Neural progenitor cell (in vitro differentiated cells): ENCODE results near the gene UBL4B. TPM values are rescaled to one million over a fixed set of nuclear protein-coding genes. Genes with fewer than 3 reads are reported as not detected.

Experiments used
- DNase-seq: peaks from one replicate; pipeline ENCODE4 v3.0.0-alpha.2; 2016; ENCODE audit warnings: low spot score
- H2AFZ ChIP-seq: fragments of 200-600 bp; sonication (generic); replicated peaks from 2 replicates; pipeline ENCODE4 v1.6.1; 2016; ENCODE audit warnings: antibody characterized with exemption
- H3F3A ChIP-seq: fragments of 200-600 bp; sonication (generic); 2 replicates; pipeline ENCODE4 v1.6.1; 2016; ENCODE audit warnings: antibody characterized with exemption, low read depth
- H3K27ac ChIP-seq: fragments of 200-600 bp; sonication (generic); 2 replicates; pipeline ENCODE4 v1.5.1; 2016; ENCODE audit warnings: mild to moderate bottlenecking
- H3K27me3 ChIP-seq: fragments of 200-600 bp; sonication (generic); 2 replicates; pipeline ENCODE4 v1.6.1; 2016; ENCODE audit warnings: mild to moderate bottlenecking, moderate library complexity
- H3K36me3 ChIP-seq: fragments of 200-600 bp; sonication (generic); 2 replicates; pipeline ENCODE4 v1.5.1; 2016
- H3K4me1 ChIP-seq: fragments of 200-600 bp; sonication (generic); 2 replicates; pipeline ENCODE4 v1.6.1; 2016; ENCODE audit warnings: mixed run types
- H3K4me2 ChIP-seq: fragments of 200-600 bp; sonication (generic); 2 replicates; pipeline ENCODE4 v1.6.1; 2016
- H3K4me3 ChIP-seq: fragments of 200-600 bp; sonication (generic); 2 replicates; pipeline ENCODE4 v1.5.1; 2016
- H3K79me2 ChIP-seq: fragments of 200-600 bp; sonication (generic); 2 replicates; pipeline ENCODE4 v1.6.1; 2016; ENCODE audit warnings: low read depth
- H3K9ac ChIP-seq: fragments of 200-600 bp; sonication (generic); 2 replicates; pipeline ENCODE4 v1.6.1; 2016
- H3K9me3 ChIP-seq: fragments of 200-600 bp; sonication (generic); 2 replicates; pipeline ENCODE4 v1.5.1; 2016; ENCODE audit warnings: low read depth
- H4K20me1 ChIP-seq: fragments of 200-600 bp; sonication (generic); 2 replicates; pipeline ENCODE4 v1.6.1; 2016; ENCODE audit warnings: low read depth
- H3K27ac Mint-ChIP-seq: 3 replicates; pipeline ENCODE4 v1.8.0; 2021; ENCODE audit warnings: mixed read lengths
- H3K27me3 Mint-ChIP-seq: 2 replicates; pipeline ENCODE4 v1.8.0; 2022; ENCODE audit warnings: low read depth, mild to moderate bottlenecking, inconsistent platforms, moderate library complexity, mixed read lengths; ENCODE audit not compliant: insufficient read depth
- H3K36me3 Mint-ChIP-seq: 3 replicates; pipeline ENCODE4 v1.8.0; 2021; ENCODE audit warnings: mixed read lengths
- H3K4me1 Mint-ChIP-seq: 3 replicates; pipeline ENCODE4 v1.8.0; 2021; ENCODE audit warnings: mixed read lengths
- H3K4me3 Mint-ChIP-seq: 3 replicates; pipeline ENCODE4 v1.8.0; 2021; ENCODE audit warnings: mild to moderate bottlenecking, moderate library complexity, mixed read lengths
- H3K9me3 Mint-ChIP-seq: 3 replicates; pipeline ENCODE4 v1.8.0; 2020; ENCODE audit warnings: mixed read lengths
- CTCF ChIP-seq: fragments of 200-600 bp; sonication (generic); IDR thresholded peaks from 2 replicates; pipeline ENCODE4 v1.5.1; 2017; ENCODE audit warnings: antibody characterized with exemption, mild to moderate bottlenecking
- EZH2 ChIP-seq: fragments of 200-600 bp; sonication (generic); IDR thresholded peaks from 2 replicates; pipeline ENCODE4 v1.6.1; 2017; ENCODE audit warnings: antibody characterized with exemption, mild to moderate bottlenecking, moderate library complexity
- EZH2phosphoT487 ChIP-seq: fragments of 200-600 bp; sonication (generic); IDR thresholded peaks from 2 replicates; pipeline ENCODE4 v1.6.1; 2017; ENCODE audit warnings: antibody characterized with exemption
- total RNA-seq: library from RNA; depleted of rRNA; stranded (reverse); fragments of >200 nt; gene quantifications from 2 replicates; pipeline ENCODE4 v1.2.3, GENCODE V29; 2015; ENCODE audit warnings: low replicate concordance

Gene UBL4B
- total RNA-seq, 1 donor from 2014 or later: not detected

GRCh38 chr1:110119843-110120242 lies 7.6 kb downstream of the UBL4B start:
- TF ChIP-seq CTCF (no peak), EZH2phosphoT487 (no peak), EZH2 (no peak)
- peaks cover 14% of the 10 kb centered on the region for H3K27me3 Mint-ChIP-seq

DNA sequence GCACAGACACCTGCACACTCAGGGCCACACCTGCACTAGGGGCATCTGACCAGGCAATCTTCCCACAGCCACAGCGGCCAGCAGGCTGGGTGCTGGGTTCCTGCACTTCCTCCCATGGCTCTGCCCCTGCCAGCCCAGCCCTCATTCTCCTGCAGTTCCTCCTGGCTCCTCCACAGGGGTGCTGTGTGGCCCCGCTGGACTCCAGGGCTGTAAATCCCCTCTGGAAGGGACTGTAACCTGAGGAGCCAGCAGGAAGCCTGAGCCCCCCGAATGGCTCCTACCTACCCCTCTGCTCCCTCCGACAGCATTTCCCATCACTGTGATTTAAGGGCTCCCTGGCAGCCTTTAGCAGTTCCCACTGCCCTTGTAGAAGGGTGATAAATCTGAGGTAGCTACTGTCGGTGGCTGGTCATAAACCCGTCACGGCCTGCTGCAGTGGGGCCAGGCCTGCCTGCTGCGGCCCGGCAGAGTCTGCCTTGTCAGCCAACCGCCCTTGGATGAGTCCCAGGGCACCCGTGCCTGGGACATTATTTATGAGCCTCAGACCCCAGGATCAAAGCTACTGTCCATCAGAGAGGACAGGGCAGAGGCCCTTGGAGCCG lies 8.8 kb downstream of the UBL4B start:
- Histone ChIP-seq H2AFZ (no peak overlapping the region), H4K20me1 (no peaks in the 10 kb centered on the region), H3K27me3 (no peaks in the 10 kb centered on the region), H3K4me2 (no peak overlapping the region), H3K79me2 (no peaks in the 10 kb centered on the region), H3K9me3 (no peaks in the 10 kb centered on the region), H3K9ac (no peak overlapping the region), H3K36me3 (no peaks in the 10 kb centered on the region), H3F3A (no peaks in the 10 kb centered on the region), H3K4me1 (no peaks in the 10 kb centered on the region), H3K4me3 (no peak overlapping the region), H3K27ac (no peak overlapping the region)
- peaks cover 2% of the 10 kb centered on the region for H3K36me3 Mint-ChIP-seq
- no peak overlapping the region for H3K4me3 Mint-ChIP-seq
- peaks cover 14% of the 10 kb centered on the region for H3K27me3 Mint-ChIP-seq
- no peak overlapping the region for H3K27ac Mint-ChIP-seq
- peaks cover 27% of the 10 kb centered on the region for H3K9me3 Mint-ChIP-seq
- TF ChIP-seq CTCF (no peak), EZH2 (no peak), EZH2phosphoT487 (no peak)
- no peak for DNase-seq
- H3K4me1 Mint-ChIP-seq: peaks cover 3% of the 10 kb centered on the region

More at GRCh38 chr1:110119843-110120242, 7.6 kb downstream of the UBL4B start:
- no peak for DNase-seq
- peaks cover 25% of the 10 kb centered on the region for H3K9me3 Mint-ChIP-seq
- Histone ChIP-seq H3K27ac (no peak overlapping the region), H3K79me2 (no peaks in the 10 kb centered on the region), H3K4me3 (no peak overlapping the region), H3K9me3 (no peaks in the 10 kb centered on the region), H3K36me3 (no peaks in the 10 kb centered on the region), H3K27me3 (no peaks in the 10 kb centered on the region), H3K4me1 (no peaks in the 10 kb centered on the region), H3K9ac (no peak overlapping the region), H2AFZ (no peak overlapping the region), H3K4me2 (no peak overlapping the region), H3F3A (no peaks in the 10 kb centered on the region), H4K20me1 (no peaks in the 10 kb centered on the region)
- H3K36me3 Mint-ChIP-seq: peaks cover 2% of the 10 kb centered on the region
- H3K4me1 Mint-ChIP-seq: peaks cover 3% of the 10 kb centered on the region
- no peak overlapping the region for H3K27ac Mint-ChIP-seq
- no peak overlapping the region for H3K4me3 Mint-ChIP-seq

- H3K27me3 ChIP-seq: no peaks in the 10 kb centered on the region
- H3K9ac ChIP-seq: no peak overlapping the region
- no peak overlapping the region for H3K4me2 ChIP-seq
- H3K36me3 ChIP-seq: no peaks in the 10 kb centered on the region
- no peak for DNase-seq
- no peak overlapping the region for H2AFZ ChIP-seq
- peaks cover 27% of the 10 kb centered on the region for H3K9me3 Mint-ChIP-seq
- no peak for TF ChIP-seq EZH2phosphoT487
- no peak for TF ChIP-seq CTCF
- TF ChIP-seq EZH2: no peak
- no peaks in the 10 kb centered on the region for H3K4me1 Mint-ChIP-seq
- no peaks in the 10 kb centered on the region for H3K9me3 ChIP-seq
- H3K4me1 ChIP-seq: no peaks in the 10 kb centered on the region
- no peak overlapping the region for H3K27ac ChIP-seq
- no peaks in the 10 kb centered on the region for H3K79me2 ChIP-seq
- no peaks in the 10 kb centered on the region for H3F3A ChIP-seq
- H3K27ac Mint-ChIP-seq: no peak overlapping the region
- H3K27me3 Mint-ChIP-seq: peaks cover 10% of the 10 kb centered on the region
- no peak overlapping the region for H3K4me3 Mint-ChIP-seq
- peaks cover 2% of the 10 kb centered on the region for H3K36me3 Mint-ChIP-seq
- no peak overlapping the region for H3K4me3 ChIP-seq
- H4K20me1 ChIP-seq: no peaks in the 10 kb centered on the region
These were observed 11.0 kb downstream of the UBL4B start for GRCh38 chr1:110123224-110123623.
